CD1c-positive myeloid dendritic cell (primary cell): Measurements from ENCODE around the gene RFK.
"Not testable (repeated sequence)": the region's sequence is repeated elsewhere in the genome, so short reads cannot be mapped to it uniquely, and the experiment has no call there.

Source experiments
- DNase-seq: peaks from one replicate; pipeline ENCODE4 v3.0.0-alpha.2; 2016; ENCODE audit errors: extremely low spot score

Gene RFK

GRCh38 chr9:76370396-76371023 is 23.7 kb downstream of the RFK start:
- no peak for DNase-seq

GRCh38 chr9:76369583-76369982 is 24.6 kb downstream of the RFK start:
- no peak for DNase-seq

- DNase-seq: no peak
These were observed 28.0 kb downstream of the RFK start for GRCh38 chr9:76366275-76366674.

GRCh38 chr9:76365028-76365427 is 29.2 kb downstream of the RFK start:
- DNase-seq: no peak

- no peak for DNase-seq
These were observed 31.2 kb downstream of the RFK start for GRCh38 chr9:76363032-76363395.

- DNase-seq: not testable (repeated sequence)
These were observed 31.7 kb downstream of the RFK start for GRCh38 chr9:76362332-76363031.

- DNase-seq: no peak
These were observed 34.5 kb downstream of the RFK start for GRCh38 chr9:76359766-76360165.

- DNase-seq: peak; percentile 59
These were observed 34.9 kb downstream of the RFK start for GRCh38 chr9:76359365-76359764.

GRCh38 chr9:76358628-76359280 is 35.5 kb downstream of the RFK start:
- peak; percentile 82 for DNase-seq

- peak; percentile 28 for DNase-seq
These were observed 36.7 kb downstream of the RFK start for GRCh38 chr9:76357555-76357954.

- DNase-seq: no peak
These were observed 38.3 kb downstream of the RFK start for GRCh38 chr9:76355886-76356285.

GRCh38 chr9:76354221-76354620 is 40.0 kb downstream of the RFK start:
- no peak for DNase-seq

GRCh38 chr9:76353280-76353679 is 40.9 kb downstream of the RFK start:
- DNase-seq: no peak

GRCh38 chr9:76352026-76352620 is 42.1 kb downstream of the RFK start:
- DNase-seq: peak; percentile 66

- peak; percentile 75 for DNase-seq
These were observed 43.2 kb downstream of the RFK start for GRCh38 chr9:76351006-76351405.

- no peak for DNase-seq
These were observed 44.4 kb downstream of the RFK start for GRCh38 chr9:76349865-76350264.

- no peak for DNase-seq
These were observed 51.4 kb downstream of the RFK start for GRCh38 chr9:76342858-76343257.

- no peak for DNase-seq
These were observed 52.0 kb downstream of the RFK start for GRCh38 chr9:76342201-76342600.

GRCh38 chr9:76341616-76342015 is 52.6 kb downstream of the RFK start:
- DNase-seq: no peak

- no peak for DNase-seq
These were observed 55.8 kb downstream of the RFK start for GRCh38 chr9:76338418-76338817.

GRCh38 chr9:76336027-76336426 is 58.2 kb downstream of the RFK start:
- no peak for DNase-seq
